Globus pallidus (tissue), 1 donor: Measurements from ENCODE around the gene CD300A.
"Not testable (repeated sequence)": the region's sequence is repeated elsewhere in the genome, so short reads cannot be mapped to it uniquely, and the experiment has no call there.

Experiments
- DNase-seq: peaks from one replicate; pipeline ENCODE4 v3.0.0-alpha.2; 2015; ENCODE audit warnings: low spot score

Gene CD300A

DNA sequence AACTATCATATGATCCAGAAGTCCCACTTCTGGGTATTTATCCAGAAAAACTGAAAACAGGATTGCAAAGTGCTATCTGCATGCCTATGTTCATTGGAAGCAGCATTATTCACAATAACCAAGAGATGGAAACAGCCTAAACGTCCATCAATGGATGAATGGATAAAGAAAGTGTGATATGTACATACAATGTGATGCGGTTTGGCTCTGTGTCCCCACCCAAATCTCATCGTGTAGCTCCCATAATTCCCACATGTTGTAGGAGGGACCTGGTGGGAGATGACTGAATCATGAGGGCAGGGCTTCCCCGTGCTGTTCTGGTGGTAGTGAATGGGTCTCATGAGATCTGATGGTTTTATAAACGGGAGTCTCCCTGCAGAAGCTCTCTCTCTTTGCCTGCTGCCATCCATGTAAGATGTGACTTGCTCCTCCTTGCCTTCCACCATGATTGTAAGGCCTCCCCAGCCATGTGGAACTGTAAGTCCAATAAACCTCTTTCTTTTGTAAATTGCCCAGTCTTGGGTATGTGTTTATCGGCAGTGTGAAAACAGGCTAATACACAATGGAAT is 52.1 kb downstream of the CD300A start:
- not testable (repeated sequence) for DNase-seq

DNA sequence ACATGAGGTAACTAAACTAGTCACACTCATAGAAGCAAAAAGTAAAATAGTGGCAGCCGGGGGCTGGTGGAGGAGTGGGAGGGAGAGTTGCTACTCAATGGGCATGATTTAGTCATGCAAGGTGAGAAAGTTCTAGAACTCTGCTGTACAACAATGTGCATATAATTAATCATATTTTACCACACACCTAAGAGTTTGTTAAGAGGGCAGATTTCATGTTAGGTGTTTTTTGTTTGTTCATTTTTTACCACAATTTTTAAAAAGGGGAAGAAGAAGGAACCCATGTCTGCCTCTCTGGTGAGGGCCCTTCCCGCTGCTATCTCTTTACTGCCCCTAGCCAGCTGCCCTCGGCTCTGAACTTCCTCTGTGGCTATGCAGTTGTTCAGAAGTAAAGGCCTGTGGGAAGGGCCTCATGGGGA is 53.6 kb downstream of the CD300A start:
- peak; percentile 50 for DNase-seq

DNA sequence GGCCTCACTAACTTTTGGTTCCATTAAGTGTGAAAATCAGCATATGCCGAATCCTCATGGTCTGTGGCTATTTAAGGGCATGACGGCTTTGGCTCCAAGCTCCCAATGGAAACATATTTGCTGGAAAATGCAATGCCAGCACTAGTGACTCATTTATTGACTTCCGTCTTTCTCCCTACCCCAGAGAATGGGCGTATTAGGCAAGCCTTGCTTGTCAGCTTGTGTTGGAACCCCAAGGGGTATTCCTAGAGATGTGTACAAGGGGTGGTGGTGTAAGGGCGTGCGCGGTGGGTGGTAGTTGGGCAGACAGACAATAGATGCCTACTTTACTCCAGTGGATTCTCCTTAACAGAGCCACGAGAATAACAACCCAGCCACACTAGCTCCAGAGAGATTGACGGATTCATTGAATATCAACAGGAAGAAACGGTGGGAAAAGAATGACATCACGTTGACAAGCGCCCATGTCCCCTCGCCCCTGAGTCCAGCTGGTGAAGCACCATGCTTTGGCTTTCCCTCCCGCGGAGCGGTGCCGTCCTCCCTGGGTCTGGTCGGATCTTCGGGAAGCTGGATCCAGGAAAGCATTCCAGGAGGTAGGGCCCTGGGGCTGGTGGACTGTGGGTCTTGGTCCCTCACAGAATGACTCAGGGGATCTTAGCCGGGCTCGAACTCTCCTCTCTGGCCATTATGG is 54.5 kb downstream of the CD300A start:
- DNase-seq: no peak

DNA sequence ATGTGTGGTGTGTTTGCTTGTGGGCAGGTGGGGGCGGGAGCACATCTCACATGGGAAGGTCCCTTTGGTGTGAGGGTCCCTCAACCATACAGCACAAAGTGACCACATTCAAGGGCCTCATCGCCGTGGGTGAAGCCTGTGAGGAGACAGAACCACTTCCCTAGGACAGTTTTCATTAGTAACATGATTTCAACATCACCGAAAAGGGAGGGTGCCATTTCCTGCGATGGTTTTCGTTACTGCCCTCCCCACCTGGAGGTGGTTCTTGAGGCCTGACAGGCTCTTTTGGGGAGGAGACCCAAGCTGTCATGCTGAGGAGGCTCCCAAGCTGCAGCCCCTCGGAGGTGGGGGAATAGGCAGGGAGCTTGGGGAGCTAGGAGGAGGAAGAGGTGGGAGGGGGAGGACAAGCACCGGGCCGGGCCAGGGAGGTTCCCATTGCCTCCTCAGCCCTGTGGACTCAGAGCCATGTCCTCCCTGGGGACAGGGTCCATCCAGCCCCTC is 55.3 kb downstream of the CD300A start:
- peak; percentile 31 for DNase-seq

DNA sequence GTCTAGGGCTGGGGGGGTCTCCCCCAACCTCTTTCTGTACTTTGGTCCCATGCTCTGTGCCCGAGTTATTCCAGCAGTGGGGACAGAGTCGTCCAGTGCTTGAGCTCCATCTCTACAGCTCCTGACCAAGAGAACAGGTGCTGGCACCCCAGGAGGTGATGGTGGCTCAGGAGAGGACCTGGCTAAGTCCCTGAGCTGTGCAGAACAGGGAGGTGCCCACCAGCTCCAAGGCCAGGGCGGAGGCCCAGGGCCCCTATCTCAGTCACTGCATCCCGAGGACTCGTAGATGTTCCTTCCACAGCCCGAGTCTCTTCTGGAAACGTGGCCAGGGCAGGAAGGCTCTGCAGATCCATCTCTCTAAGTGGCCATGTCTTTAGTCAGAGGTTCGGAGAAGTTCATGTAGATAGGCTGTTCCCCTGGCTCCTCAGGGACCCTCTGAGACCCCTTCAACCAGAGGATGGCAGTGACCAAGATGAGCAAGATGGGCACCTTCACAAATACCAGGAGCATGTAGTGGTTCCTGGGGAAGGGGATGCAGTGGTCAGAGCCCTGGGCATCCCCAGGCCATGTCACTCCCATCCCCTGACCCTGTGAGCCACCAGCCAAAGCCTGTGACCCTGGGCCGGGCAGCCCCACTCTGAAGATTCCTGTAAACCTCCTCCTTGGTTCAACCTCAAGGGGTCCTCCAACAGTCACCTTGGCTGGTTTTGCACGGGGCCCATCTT is 56.1 kb downstream of the CD300A start:
- DNase-seq: no peak

DNA sequence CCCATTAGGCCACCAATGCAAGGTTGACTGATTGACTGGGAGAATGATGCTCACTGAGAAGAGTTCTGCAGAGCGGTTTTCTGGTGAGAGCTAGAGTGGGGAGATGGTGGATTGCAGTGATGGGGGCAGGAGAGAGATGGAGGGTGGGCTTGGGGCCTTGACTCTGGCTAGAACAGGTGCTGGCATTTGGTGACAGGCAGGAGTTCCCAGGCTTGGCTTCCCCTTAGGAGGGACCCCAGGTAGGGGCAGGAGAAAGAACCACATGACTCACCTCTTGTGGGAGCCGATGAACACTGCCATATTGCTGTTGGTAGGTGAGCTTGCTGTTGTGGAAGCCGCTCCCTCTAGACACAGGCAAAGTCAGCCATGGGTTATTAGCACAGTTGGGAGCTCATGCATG is 56.9 kb downstream of the CD300A start:
- no peak for DNase-seq

DNA sequence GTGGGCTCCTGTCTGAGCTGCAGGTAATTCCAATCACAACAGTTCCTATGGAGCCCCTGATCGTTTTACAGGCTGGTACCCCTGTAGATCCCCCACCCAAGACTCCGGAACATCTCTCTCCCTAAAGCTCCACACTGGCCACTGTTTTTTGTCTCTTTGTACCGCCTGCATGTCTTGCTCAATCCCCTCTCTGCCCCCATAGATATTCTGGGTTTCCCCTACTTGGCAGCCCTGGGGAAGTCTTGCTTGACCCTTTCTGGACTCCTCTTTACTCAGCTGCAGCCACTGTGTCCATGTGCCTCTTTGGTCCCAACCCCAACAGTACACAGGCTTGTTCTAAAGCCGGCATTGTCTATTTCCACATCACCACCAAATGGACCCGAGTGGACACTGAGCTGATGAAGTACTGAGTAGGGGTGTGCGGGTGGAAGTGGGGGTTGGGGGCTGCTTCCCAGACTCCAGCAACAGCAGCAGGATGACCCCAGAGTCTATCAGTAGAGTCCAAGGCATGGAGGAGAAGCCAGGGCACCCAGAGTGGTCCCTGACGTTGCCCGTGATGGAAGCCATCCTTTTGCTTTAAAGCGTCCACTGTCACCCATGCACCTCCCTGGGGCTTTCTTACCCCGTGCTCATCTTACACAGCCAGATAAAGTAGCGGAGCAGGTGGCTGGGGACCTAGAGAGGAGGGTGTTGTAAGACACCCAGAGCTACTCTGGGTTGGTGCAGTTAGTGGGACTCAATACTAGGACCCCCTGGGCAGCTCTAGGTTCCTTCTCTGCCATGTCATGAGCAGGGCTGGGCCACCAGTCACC is 58.4 kb downstream of the CD300A start:
- no peak for DNase-seq

DNA sequence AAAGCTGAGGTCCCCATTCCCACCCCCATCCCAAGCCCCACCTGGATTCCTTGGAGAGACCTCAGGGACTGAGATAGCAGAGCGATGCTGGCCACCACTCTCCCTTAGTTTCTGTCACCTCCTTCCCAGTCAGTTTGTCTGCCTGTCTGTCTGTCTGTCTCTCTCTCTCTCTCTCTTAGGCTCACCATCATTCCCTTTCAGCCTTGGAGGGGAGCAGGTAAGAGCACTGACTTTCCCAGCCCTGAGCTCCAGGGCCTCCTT is 59.0 kb downstream of the CD300A start:
- DNase-seq: no peak

DNA sequence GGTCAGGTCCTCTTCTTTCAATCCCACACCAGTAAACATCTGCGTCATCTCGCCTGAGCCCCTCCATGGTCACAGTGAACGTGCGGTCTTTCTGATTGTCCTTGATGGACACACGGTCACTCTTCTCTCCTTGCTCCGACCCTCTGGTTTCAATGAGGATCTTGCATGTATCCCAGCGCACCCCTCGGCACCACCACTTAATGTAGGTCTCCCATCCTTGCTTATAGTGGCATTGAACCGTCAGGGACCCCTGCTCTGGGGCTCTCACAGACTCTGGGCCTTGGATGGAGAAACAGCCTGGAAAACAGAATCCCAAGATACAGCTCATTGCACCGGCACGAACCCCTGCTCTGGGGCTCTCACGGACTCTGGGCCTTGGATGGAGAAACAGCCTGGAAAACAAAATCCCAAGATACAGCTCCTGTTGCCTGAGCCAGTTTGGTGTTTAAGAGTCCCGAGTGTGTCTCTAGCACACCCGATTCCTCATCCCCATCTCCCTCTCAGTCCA is 59.4 kb downstream of the CD300A start:
- DNase-seq: no peak

DNA sequence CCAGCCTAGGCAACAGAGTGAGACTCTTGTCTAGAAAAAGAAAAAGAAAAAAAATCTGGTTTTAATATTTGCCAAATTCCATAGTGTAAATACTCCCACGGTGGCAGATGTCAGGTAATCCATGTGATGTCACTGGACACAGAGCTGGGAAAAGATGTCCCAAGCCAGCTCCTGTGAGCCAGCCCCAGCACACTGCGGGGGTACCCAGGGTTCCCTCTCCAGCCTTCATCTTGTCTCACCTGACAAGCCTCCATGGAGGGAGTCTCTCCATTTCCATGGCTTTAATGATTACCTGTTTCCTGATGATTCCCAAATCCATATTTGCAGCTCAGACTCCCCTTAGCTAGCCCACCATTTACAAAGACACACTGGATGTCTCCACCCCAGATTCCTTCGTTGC is 60.2 kb downstream of the CD300A start:
- DNase-seq: no peak

DNA sequence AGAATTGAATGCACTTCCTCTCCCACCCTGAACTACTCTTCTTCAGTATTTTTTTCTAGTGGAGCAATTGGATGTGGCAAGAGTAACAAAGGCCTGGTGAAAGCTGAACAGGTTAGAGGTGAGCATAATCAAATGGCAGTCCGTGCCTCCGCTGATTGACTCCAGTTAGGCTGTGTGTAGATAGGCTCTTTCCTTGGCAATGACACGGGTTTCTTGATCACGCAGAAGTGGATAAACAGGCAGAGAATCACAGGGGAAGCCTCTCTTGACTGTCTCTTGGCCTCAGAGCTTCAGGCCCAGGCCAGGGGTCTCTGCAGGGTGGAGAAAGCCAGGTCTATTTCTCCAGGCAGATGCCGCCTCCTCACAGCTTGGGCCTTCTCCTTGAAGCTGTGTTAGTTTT is 60.6 kb downstream of the CD300A start:
- no peak for DNase-seq

DNA sequence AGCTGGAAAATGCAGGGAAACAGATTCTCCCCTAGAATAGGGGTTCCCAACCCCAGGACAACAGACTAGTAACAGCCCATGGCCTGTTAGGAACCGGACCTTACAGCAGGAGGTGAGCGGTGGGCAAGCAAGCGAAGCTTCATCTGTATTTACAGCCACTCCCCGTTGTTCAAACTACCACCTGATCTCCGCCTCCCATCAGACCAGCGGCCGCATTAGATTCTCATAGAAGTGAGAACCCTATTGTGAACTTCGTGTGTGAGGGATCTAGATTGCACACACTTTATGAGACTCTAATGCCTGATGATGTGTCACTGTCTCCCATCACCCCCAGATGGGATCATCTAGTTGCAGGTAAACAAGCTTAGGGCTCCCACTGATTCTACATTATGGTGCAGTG is 61.3 kb downstream of the CD300A start:
- no peak for DNase-seq

DNA sequence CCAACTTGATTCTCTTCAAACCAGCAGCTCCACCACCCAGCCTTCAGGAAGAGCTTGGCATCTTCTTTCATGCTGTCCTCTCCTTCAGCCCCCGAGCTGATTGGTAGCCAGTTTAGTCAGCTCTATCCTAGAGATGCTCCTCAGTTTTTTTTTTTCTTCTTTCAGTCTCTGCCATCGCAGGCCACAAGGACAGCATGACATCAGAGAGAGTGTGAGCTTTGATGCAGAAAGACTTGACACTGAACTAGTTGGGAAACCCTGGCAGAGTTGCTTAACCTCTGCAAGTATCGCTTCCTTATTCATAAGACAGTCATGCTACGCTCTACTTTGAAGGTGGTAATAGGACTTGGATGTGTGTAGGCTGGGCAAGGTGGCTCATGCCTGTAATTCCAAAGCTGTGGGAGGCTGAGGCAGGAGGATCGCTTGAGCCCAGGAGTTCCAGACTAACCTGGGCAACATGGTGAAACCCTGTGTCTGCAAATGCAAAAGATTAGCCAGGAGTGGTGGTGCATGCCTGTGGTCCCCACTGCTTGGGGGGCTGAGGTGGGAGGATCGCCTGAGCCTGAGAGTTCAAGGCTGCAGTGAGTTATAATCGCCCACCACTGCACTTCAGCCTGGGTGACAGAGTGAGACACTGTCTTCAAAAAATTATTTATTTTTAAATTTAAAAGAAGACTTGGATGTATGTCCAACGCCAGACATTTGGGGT is 62.2 kb downstream of the CD300A start:
- peak; percentile 54 for DNase-seq

DNA sequence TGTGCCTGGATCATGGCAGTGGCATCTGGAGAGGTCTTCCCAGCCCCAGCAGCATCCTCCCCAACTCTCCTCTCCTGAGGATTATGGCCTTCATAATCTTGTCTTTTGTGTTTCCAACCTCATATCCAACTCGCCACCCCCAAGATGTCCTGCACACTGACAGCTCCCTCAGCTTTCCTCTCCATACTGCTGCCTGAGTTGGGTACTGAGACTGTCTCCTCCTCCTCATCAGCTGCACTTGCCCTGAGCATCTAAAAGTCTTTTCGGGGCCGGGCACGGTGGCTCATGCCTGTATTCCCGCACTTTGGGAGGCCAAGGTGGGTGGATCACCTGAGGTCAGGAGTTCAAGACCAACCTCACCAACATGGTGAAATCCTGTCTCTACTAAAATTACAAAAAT is 62.8 kb downstream of the CD300A start:
- no peak for DNase-seq

DNA sequence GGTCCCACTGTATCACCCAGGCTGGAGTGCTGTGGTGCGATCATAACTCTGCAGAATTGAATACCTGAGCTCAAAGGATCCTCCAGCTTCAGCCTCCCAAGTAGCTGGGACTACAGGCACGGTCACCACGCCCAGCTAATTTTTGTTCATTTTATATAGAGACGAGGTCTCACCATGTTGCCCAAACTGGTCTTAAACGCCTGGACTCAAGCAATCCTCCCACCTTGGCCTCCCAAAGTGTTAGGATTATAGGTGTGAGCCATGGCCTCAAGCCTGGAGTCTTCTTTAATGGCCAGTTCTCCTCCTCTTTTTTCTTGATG is 64.4 kb downstream of the CD300A start:
- no peak for DNase-seq

DNA sequence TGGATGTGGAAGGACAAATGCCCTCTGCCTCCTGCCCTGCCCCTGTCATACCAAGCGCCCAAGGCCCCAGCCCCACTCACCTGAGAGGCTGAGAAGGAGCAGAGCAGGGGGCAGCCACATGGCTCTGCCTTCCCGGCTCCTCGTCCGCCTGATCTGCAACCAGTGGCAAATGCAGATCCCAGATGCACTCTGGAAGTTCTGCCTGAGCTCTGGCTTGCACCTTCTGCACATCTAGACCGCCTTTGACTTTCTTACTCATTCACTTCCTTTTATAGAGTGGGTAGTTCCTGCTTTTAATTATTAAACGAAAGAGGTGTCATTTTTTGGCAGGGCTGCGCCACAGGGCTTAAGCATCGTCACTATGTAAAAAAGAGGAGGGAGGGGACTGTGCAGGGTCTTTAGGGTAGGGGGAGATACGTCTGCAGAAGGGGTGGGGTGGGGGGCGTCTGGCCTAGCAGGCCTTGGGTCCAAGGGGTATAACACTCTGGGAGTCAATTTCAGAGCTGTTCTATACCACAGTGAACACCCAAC is 64.9 kb downstream of the CD300A start, which contains the start of gene CD300LB:
TSS of gene CD300LB (minus strand) at position 245 of the 531 bp plus-strand sequence. CDS start at position 120, 125 bp downstream.
- no peak for DNase-seq

DNA sequence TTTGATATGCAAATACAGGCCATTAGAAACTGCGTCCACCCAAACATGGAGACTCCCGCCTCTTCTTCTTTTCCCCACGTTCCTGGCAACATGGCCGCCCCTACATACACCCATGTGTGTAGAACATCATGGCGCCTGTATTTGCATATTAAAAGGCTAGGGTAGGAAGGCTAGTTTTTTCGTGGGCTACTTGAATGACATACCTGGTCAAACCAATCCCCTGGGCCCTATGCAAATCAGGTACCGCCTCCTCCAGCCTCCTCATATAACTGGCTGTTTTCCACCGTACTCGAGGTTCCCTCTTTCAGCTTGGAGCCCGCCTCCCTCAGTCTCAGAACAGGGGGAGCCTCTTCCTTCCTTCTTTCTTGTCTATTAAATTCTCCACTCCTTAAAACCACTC is 65.7 kb downstream of the CD300A start:
- peak; percentile 64 for DNase-seq
